Measurements from ENCODE around the gene TEC.

The TEC gene

GRCh38 chr4:48255959-48256342 lies 13.7 kb downstream of the TEC start:
- Mint-ChIP-seq H3K4me1 (ENCODE audit: low read depth) (no peaks in the 10 kb centered on the region), H3K4me3 (no peak overlapping the region), H3K27ac (no peak overlapping the region), H3K27me3 (ENCODE audit: low read depth) (no peaks in the 10 kb centered on the region), H3K9me3 (no peaks in the 10 kb centered on the region), H3K36me3 (ENCODE audit: low read depth) (no peaks in the 10 kb centered on the region)

GRCh38 chr4:48255072-48255958 lies 14.3 kb downstream of the TEC start:
- no peak overlapping the region for H3K4me3 Mint-ChIP-seq
- H3K9me3 Mint-ChIP-seq, result no peaks in the 10 kb centered on the region
- H3K27ac Mint-ChIP-seq, result no peak overlapping the region

GRCh38 chr4:48254381-48255071 lies 15.1 kb downstream of the TEC start:
- Mint-ChIP-seq H3K4me1 (ENCODE audit: low read depth) (no peaks in the 10 kb centered on the region), H3K4me3 (no peak overlapping the region), H3K36me3 (ENCODE audit: low read depth) (no peaks in the 10 kb centered on the region)

More at GRCh38 chr4:48255072-48255958, 14.3 kb downstream of the TEC start:
- Mint-ChIP-seq H3K27me3 (ENCODE audit: low read depth) (no peaks in the 10 kb centered on the region), H3K4me1 (ENCODE audit: low read depth) (no peaks in the 10 kb centered on the region), H3K36me3 (ENCODE audit: low read depth) (no peaks in the 10 kb centered on the region)

GRCh38 chr4:48252313-48252712 lies 17.3 kb downstream of the TEC start:
- Mint-ChIP-seq H3K4me1 (ENCODE audit: low read depth) (no peaks in the 10 kb centered on the region), H3K27me3 (ENCODE audit: low read depth) (no peaks in the 10 kb centered on the region), H3K4me3 (no peak overlapping the region), H3K9me3 (no peaks in the 10 kb centered on the region), H3K36me3 (ENCODE audit: low read depth) (no peaks in the 10 kb centered on the region), H3K27ac (no peak overlapping the region)

More at GRCh38 chr4:48254381-48255071, 15.1 kb downstream of the TEC start:
- Mint-ChIP-seq H3K9me3 (no peaks in the 10 kb centered on the region), H3K27me3 (ENCODE audit: low read depth) (no peaks in the 10 kb centered on the region), H3K27ac (no peak overlapping the region)

- Mint-ChIP-seq H3K4me1 (ENCODE audit: low read depth) (no peaks in the 10 kb centered on the region), H3K27ac (no peak overlapping the region), H3K4me3 (no peak overlapping the region), H3K27me3 (ENCODE audit: low read depth) (no peaks in the 10 kb centered on the region), H3K9me3 (no peaks in the 10 kb centered on the region), H3K36me3 (ENCODE audit: low read depth) (no peaks in the 10 kb centered on the region)
Measured at GRCh38 chr4:48250980-48251379, 18.7 kb downstream of the TEC start.

- no peaks in the 10 kb centered on the region for H3K36me3 Mint-ChIP-seq (ENCODE audit: low read depth)
- H3K27ac Mint-ChIP-seq, result no peak overlapping the region
- no peaks in the 10 kb centered on the region for H3K27me3 Mint-ChIP-seq (ENCODE audit: low read depth)
Measured at GRCh38 chr4:48250343-48250742, 19.3 kb downstream of the TEC start.

GRCh38 chr4:48249378-48249777 lies 20.3 kb downstream of the TEC start:
- Mint-ChIP-seq H3K36me3 (ENCODE audit: low read depth) (no peaks in the 10 kb centered on the region), H3K4me1 (ENCODE audit: low read depth) (no peaks in the 10 kb centered on the region), H3K27ac (no peak overlapping the region), H3K27me3 (ENCODE audit: low read depth) (no peaks in the 10 kb centered on the region), H3K4me3 (no peak overlapping the region), H3K9me3 (no peaks in the 10 kb centered on the region)

More at GRCh38 chr4:48250343-48250742, 19.3 kb downstream of the TEC start:
- Mint-ChIP-seq H3K4me3 (no peak overlapping the region), H3K4me1 (ENCODE audit: low read depth) (no peaks in the 10 kb centered on the region), H3K9me3 (no peaks in the 10 kb centered on the region)

- Mint-ChIP-seq H3K9me3 (no peaks in the 10 kb centered on the region), H3K4me3 (no peak overlapping the region), H3K36me3 (ENCODE audit: low read depth) (no peaks in the 10 kb centered on the region), H3K27ac (no peak overlapping the region), H3K27me3 (ENCODE audit: low read depth) (no peaks in the 10 kb centered on the region), H3K4me1 (ENCODE audit: low read depth) (no peaks in the 10 kb centered on the region)
Measured at GRCh38 chr4:48248559-48248953, 21.1 kb downstream of the TEC start.

- H3K27me3 Mint-ChIP-seq (ENCODE audit: low read depth), result no peaks in the 10 kb centered on the region
- H3K4me1 Mint-ChIP-seq (ENCODE audit: low read depth), result no peaks in the 10 kb centered on the region
- no peaks in the 10 kb centered on the region for H3K9me3 Mint-ChIP-seq
- H3K4me3 Mint-ChIP-seq, result no peak overlapping the region
- H3K36me3 Mint-ChIP-seq (ENCODE audit: low read depth), result no peaks in the 10 kb centered on the region
- H3K27ac Mint-ChIP-seq, result no peak overlapping the region
Measured at GRCh38 chr4:48247878-48248558, 21.6 kb downstream of the TEC start.

GRCh38 chr4:48247142-48247877 lies 22.3 kb downstream of the TEC start:
- no peaks in the 10 kb centered on the region for H3K36me3 Mint-ChIP-seq (ENCODE audit: low read depth)
- H3K4me1 Mint-ChIP-seq (ENCODE audit: low read depth), result no peaks in the 10 kb centered on the region
- H3K4me3 Mint-ChIP-seq, result no peak overlapping the region
- H3K27me3 Mint-ChIP-seq (ENCODE audit: low read depth), result no peaks in the 10 kb centered on the region
- no peak overlapping the region for H3K27ac Mint-ChIP-seq
- H3K9me3 Mint-ChIP-seq, result no peaks in the 10 kb centered on the region

- Mint-ChIP-seq H3K9me3 (no peaks in the 10 kb centered on the region), H3K27me3 (ENCODE audit: low read depth) (no peaks in the 10 kb centered on the region), H3K27ac (no peak overlapping the region), H3K4me1 (ENCODE audit: low read depth) (no peaks in the 10 kb centered on the region), H3K4me3 (no peak overlapping the region), H3K36me3 (ENCODE audit: low read depth) (no peaks in the 10 kb centered on the region)
Measured at GRCh38 chr4:48244665-48245064, 25.0 kb downstream of the TEC start.

GRCh38 chr4:48243887-48244286 lies 25.8 kb downstream of the TEC start:
- Mint-ChIP-seq H3K4me1 (ENCODE audit: low read depth) (no peaks in the 10 kb centered on the region), H3K27me3 (ENCODE audit: low read depth) (no peaks in the 10 kb centered on the region), H3K4me3 (no peak overlapping the region), H3K27ac (no peak overlapping the region), H3K9me3 (no peaks in the 10 kb centered on the region), H3K36me3 (ENCODE audit: low read depth) (no peaks in the 10 kb centered on the region)

- no peaks in the 10 kb centered on the region for H3K9me3 Mint-ChIP-seq
- H3K4me3 Mint-ChIP-seq, result no peak overlapping the region
- no peaks in the 10 kb centered on the region for H3K27me3 Mint-ChIP-seq (ENCODE audit: low read depth)
- no peaks in the 10 kb centered on the region for H3K4me1 Mint-ChIP-seq (ENCODE audit: low read depth)
- no peak overlapping the region for H3K27ac Mint-ChIP-seq
- H3K36me3 Mint-ChIP-seq (ENCODE audit: low read depth), result no peaks in the 10 kb centered on the region
Measured at GRCh38 chr4:48243429-48243828, 26.2 kb downstream of the TEC start.

GRCh38 chr4:48242511-48243195 lies 27.0 kb downstream of the TEC start:
- no peaks in the 10 kb centered on the region for H3K4me1 Mint-ChIP-seq (ENCODE audit: low read depth)
- H3K27me3 Mint-ChIP-seq (ENCODE audit: low read depth), result no peaks in the 10 kb centered on the region
- H3K27ac Mint-ChIP-seq, result no peak overlapping the region
- no peaks in the 10 kb centered on the region for H3K9me3 Mint-ChIP-seq
- no peaks in the 10 kb centered on the region for H3K36me3 Mint-ChIP-seq (ENCODE audit: low read depth)
- no peak overlapping the region for H3K4me3 Mint-ChIP-seq

Data from T-helper 1 cell treated with Interleukin-12 subunit alpha and Interleukin-12 subunit beta and Interleukin-4 antibody, amounts not matched to agents 30 μg/mL and 1 μg/mL, for 36 hours (primary cell).